ENCODE measurements around the gene CASKIN2. TPM values are rescaled to one million over a fixed set of nuclear protein-coding genes. Genes with fewer than 3 reads are reported as not detected.

Gene CASKIN2
- total and polyA plus RNA-seq, 10 of the 15 experiments (the other 5 are each of a cell fraction or from before 2014, with no cell fraction given) = 0.02 to 2.7 (median 0.44) TPM; not detected in 1

DNA sequence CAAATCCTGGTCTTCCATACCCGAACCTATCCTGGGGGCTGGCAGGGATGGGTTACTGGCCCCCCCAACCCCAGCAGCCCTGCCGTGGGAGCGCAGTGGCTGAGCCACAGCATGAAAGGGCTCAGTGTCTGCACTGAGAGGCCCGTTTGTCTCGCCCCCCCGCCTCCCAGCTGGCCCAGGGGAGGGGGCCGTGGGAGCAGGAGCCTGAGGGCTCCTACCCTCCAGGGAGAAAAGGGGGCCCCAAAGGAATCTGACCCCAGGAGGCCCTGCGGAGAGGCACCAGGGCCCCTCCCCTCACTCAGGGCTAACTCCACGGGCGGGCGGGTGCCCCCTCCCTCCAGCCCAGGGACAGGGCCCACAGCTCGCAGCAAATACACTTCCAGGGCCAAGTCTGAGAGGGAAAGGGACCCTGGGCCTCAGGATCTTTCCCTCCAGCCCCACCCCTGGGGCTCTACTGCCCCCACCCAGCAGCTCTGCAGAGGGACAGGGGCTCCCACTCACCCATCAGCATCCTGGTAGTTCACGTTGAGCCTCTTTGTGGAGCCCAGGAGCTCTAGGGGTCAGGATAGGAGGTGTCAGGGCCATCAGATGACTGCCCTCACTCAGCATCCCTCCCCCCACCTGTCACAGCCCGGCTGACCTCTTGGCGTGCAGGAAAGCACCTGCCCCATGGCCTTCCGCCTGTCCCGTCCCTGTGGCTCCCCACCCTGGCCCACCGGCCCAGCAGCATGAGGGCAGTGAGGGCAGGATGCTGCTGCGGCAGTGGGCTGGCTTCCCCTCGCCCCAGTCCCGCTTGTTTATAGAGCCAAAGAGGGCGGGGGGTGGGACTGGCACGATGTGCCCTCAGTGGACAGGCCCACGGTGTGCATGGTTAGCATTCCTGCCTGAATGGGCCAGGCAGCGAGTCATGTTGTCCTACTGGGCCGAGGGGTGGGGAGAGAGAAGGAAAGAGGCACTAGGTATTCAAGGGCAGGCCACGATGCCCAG lies 7.3 kb downstream of the CASKIN2 start:
- POLR2A ChIA-PET = no interaction called here
- H4K20me1 ChIP-seq (ENCODE audit: control insufficient read depth, insufficient read depth) = no peaks in the 10 kb centered on the region
- BruUV-seq (replicated peaks) = no TSS peak
- in situ Hi-C loops (cut with MboI) = no loop called here
- no peaks in the 10 kb centered on the region; a peak in 1 of 4 replicates for H3K36me3 ChIP-seq (ENCODE audit: control insufficient read depth in 2 of 2, insufficient read depth in 2 of 2, low read length in 1 of 2)
- no peaks in the 10 kb centered on the region for H3K4me1 ChIP-seq (ENCODE audit: control insufficient read depth, insufficient read depth, low read length)
- DNase-seq (ENCODE audit: low read depth, low spot score) (no peak), FAIRE-seq (no peak), ATAC-seq (no peak)
- no peaks in the 10 kb centered on the region for H3K79me2 ChIP-seq (ENCODE audit: control insufficient read depth, insufficient read depth, low read length)
- SMC1A ChIA-PET (ENCODE audit: uncharacterized antibody, unreplicated experiment) = interaction anchor here (0.8 kb wide), 1 partner anchor 89 kb away, joined by 4 read pairs; no protein-coding TSS in a partner anchor
- H3K4me3 ChIP-seq = no peak overlapping the region
- no peak overlapping the region for H3K4me2 ChIP-seq (ENCODE audit: control insufficient read depth, insufficient read depth)
- TF ChIP-seq CEBPZ (IDR thresholded peaks at IDR 0.05; ENCODE audit: low read depth, low read length) = no peak
- no peak for TF ChIP-seq NR2F1 (conservative IDR thresholded peaks at IDR 0.05)
- no peak for TF ChIP-seq EP300 (IDR thresholded peaks at IDR 0.05; ENCODE audit: borderline replicate concordance in 1 of 2, control insufficient read depth in 1 of 2, low read depth in 2 of 2, low read length in 2 of 2)
- no peak for TF ChIP-seq NFIC (IDR thresholded peaks at IDR 0.05; ENCODE audit: low read depth, low read length)
- no peak for TF ChIP-seq BCL3 (IDR thresholded peaks at IDR 0.05; ENCODE audit: borderline replicate concordance, insufficient read depth, low read depth, low read length, poor library complexity, severe bottlenecking)
- TF ChIP-seq, protein P1, sequence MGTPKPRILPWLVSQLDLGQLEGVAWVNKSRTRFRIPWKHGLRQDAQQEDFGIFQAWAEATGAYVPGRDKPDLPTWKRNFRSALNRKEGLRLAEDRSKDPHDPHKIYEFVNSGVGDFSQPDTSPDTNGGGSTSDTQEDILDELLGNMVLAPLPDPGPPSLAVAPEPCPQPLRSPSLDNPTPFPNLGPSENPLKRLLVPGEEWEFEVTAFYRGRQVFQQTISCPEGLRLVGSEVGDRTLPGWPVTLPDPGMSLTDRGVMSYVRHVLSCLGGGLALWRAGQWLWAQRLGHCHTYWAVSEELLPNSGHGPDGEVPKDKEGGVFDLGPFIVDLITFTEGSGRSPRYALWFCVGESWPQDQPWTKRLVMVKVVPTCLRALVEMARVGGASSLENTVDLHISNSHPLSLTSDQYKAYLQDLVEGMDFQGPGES (IDR thresholded peaks at IDR 0.05) = no peak
- no peak for TF ChIP-seq ZBED1 (IDR thresholded peaks at IDR 0.05; ENCODE audit: borderline replicate concordance)
- no peak for TF ChIP-seq WRNIP1 (IDR thresholded peaks at IDR 0.05; ENCODE audit: borderline replicate concordance, low read depth, low read length)
- TF ChIP-seq, protein P2, sequence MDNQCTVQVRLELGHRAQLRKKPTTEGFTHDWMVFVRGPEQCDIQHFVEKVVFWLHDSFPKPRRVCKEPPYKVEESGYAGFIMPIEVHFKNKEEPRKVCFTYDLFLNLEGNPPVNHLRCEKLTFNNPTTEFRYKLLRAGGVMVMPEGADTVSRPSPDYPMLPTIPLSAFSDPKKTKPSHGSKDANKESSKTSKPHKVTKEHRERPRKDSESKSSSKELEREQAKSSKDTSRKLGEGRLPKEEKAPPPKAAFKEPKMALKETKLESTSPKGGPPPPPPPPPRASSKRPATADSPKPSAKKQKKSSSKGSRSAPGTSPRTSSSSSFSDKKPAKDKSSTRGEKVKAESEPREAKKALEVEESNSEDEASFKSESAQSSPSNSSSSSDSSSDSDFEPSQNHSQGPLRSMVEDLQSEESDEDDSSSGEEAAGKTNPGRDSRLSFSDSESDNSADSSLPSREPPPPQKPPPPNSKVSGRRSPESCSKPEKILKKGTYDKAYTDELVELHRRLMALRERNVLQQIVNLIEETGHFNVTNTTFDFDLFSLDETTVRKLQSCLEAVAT (IDR thresholded peaks at IDR 0.05) = no peak
- no peak for TF ChIP-seq NBN (IDR thresholded peaks at IDR 0.05)
- TF ChIP-seq, protein P3, sequence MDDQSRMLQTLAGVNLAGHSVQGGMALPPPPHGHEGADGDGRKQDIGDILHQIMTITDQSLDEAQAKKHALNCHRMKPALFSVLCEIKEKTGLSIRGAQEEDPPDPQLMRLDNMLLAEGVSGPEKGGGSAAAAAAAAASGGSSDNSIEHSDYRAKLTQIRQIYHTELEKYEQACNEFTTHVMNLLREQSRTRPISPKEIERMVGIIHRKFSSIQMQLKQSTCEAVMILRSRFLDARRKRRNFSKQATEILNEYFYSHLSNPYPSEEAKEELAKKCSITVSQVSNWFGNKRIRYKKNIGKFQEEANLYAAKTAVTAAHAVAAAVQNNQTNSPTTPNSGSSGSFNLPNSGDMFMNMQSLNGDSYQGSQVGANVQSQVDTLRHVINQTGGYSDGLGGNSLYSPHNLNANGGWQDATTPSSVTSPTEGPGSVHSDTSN (IDR thresholded peaks at IDR 0.05; ENCODE audit: insufficient replicate concordance, low read depth, low read length) = no peak
- TF ChIP-seq KAT2A (conservative IDR thresholded peaks at IDR 0.05; ENCODE audit: control insufficient read depth, low read depth, low read length) = no peak
- RAD21 ChIA-PET (ENCODE audit: unreplicated experiment) = no interaction called here
- H3K9ac ChIP-seq (ENCODE audit: control insufficient read depth, insufficient read depth, low read length) = no peak overlapping the region
- CTCF ChIA-PET = no interaction called here
- H2AFZ ChIP-seq (ENCODE audit: control insufficient read depth, low read depth, low read length) = no peak overlapping the region
- no peaks in the 10 kb centered on the region for H3K27me3 ChIP-seq (replicated peaks in 1 of 2; ENCODE audit: control insufficient read depth in 2 of 2, insufficient read depth in 2 of 2, low read length in 1 of 2)
- no peaks in the 10 kb centered on the region for H3K9me3 ChIP-seq (replicated peaks; ENCODE audit: control insufficient read depth, insufficient read depth, low read length)
- H3K27ac ChIP-seq (ENCODE audit: control insufficient read depth, insufficient read depth) = no peak overlapping the region
- intact Hi-C loops (cut with micrococcal nuclease; ENCODE audit: unreplicated experiment) = no loop called here
- WGBS (ENCODE audit: insufficient coverage, insufficient replicate concordance, low lambda C conversion rate, missing lambda C conversion rate) = 47% methylated on average over 27 of the region's 27 CpGs

Measured in GM12878 (cell line).